Gastroesophageal sphincter (tissue), 4 donors: Measurements from ENCODE around the gene IST1. TPM values are rescaled to one million over a fixed set of nuclear protein-coding genes. Genes with fewer than 3 reads are reported as not detected.
"Not testable (repeated sequence)": the region's sequence is repeated elsewhere in the genome, so short reads cannot be mapped to it uniquely, and the experiment has no call there.

Source experiments
- ATAC-seq: fragments of 150-250 bp; one replicate; pipeline ENCODE4 v1.9.1; 2016; ENCODE audit warnings: mild to moderate bottlenecking, moderate library complexity
- H3K27ac ChIP-seq, 4 donors: fragments of 200-600 bp; sonication (generic) in 3 of 4; 1 replicate in 3 of 4; 2 replicates in 1 of 4; pipeline ENCODE4 v1.5.1; 2016 to 2019
- H3K27me3 ChIP-seq: fragments of 200-600 bp; sonication (generic); one replicate; pipeline ENCODE4 v1.5.1; 2019
- H3K36me3 ChIP-seq, 2 donors: fragments of 200-600 bp; sonication (generic); one replicate each; pipeline ENCODE4 v1.5.1; 2019; ENCODE audit warnings: control low read depth in 1 of 2
- H3K4me1 ChIP-seq, 3 donors: fragments of 200-600 bp; sonication (generic); 1 replicate in 2 of 3; 2 replicates in 1 of 3; pipeline ENCODE4 v1.5.1; 2016 to 2019; ENCODE audit warnings: control low read depth in 2 of 3
- H3K4me3 ChIP-seq, 2 donors: fragments of 200-600 bp; sonication (generic); one replicate each; pipeline ENCODE4 v1.5.1; 2019; ENCODE audit warnings: mild to moderate bottlenecking in 1 of 2, moderate library complexity in 1 of 2
- H3K9me3 ChIP-seq, 3 donors: fragments of 200-600 bp; sonication (generic); one replicate each; pipeline ENCODE4 v1.5.1; 2017 to 2019; ENCODE audit warnings: control low read depth in 2 of 3
- EP300 ChIP-seq: sonication (generic); formaldehyde crosslinking; IDR thresholded peaks from one replicate; pipeline ENCODE4 v1.6.1; 2017; ENCODE audit warnings: antibody characterized with exemption, mild to moderate bottlenecking
- POLR2A ChIP-seq, 2 donors: fragments of 450-650 bp; IDR thresholded peaks; one replicate each; pipeline ENCODE4 v1.6.1; 2017; ENCODE audit warnings: antibody characterized with exemption in 2 of 2, mild to moderate bottlenecking in 2 of 2, moderate library complexity in 1 of 2
- POLR2AphosphoS5 ChIP-seq: sonication (generic); formaldehyde crosslinking; IDR thresholded peaks from one replicate; pipeline ENCODE4 v1.6.1; 2017; ENCODE audit warnings: antibody characterized with exemption
- WGBS, 2 donors: methylation state at CpG; one replicate each; pipeline ENCODE4 v1.1.5; 2018; ENCODE audit warnings: low coverage in 1 of 2; 5-methylcytosine and 5-hydroxymethylcytosine counted together
- total RNA-seq, 4 donors: library from RNA; depleted of rRNA; stranded (reverse); fragments of >200 nt; gene quantifications; one replicate each; pipeline ENCODE4 v1.1.0, GENCODE V29; 2016
- TF ChIP-seq, protein P1 (sequence below), 4 experiments: fragments of 200-600 bp in 2 of 4; fragments of 450-650 bp in 2 of 4; sonication (generic) in 1 of 4; IDR thresholded peaks; one replicate each; pipeline ENCODE4 v1.5.1; 2017 to 2019; ENCODE audit warnings: antibody characterized with exemption in 4 of 4, mild to moderate bottlenecking in 2 of 4, moderate library complexity in 2 of 4

Gene IST1
- total RNA-seq, 4 donors from 2014 or later: 156 to 202 (median 189) TPM

DNA sequence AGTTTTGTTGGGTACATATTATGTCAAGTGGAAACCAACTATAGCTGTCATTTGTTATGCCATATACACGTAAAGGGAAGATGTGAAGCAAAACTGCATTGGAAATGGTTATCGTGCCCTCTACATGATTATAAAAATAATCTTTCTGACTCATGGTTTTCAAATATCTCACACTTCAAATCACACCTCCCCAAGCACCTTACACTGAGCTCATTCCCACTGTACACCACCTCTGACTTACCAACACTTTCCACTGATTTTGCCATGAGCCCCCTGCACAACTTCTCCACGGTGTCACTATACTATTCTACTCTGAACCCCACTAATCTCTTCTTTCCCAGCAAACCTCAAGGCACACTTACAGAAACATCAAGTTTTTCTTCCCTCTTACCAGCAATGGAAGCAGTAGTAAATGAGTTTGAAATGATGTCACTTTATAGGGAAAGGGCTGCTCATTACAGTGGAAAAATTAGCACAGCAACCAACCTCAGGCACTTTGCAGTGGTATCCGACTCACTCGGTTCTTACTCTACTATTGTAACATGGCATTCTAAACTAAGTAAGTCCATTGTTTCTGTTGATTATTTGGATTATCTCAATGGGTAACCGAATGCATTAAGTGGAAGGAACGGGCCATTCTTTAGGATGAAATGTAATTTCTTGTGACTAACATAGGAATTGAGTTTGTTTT, 30.0 kb upstream of the IST1 start:
- TF ChIP-seq POLR2AphosphoS5: no peak
- no peak for TF ChIP-seq EP300
- TF ChIP-seq, protein P1, sequence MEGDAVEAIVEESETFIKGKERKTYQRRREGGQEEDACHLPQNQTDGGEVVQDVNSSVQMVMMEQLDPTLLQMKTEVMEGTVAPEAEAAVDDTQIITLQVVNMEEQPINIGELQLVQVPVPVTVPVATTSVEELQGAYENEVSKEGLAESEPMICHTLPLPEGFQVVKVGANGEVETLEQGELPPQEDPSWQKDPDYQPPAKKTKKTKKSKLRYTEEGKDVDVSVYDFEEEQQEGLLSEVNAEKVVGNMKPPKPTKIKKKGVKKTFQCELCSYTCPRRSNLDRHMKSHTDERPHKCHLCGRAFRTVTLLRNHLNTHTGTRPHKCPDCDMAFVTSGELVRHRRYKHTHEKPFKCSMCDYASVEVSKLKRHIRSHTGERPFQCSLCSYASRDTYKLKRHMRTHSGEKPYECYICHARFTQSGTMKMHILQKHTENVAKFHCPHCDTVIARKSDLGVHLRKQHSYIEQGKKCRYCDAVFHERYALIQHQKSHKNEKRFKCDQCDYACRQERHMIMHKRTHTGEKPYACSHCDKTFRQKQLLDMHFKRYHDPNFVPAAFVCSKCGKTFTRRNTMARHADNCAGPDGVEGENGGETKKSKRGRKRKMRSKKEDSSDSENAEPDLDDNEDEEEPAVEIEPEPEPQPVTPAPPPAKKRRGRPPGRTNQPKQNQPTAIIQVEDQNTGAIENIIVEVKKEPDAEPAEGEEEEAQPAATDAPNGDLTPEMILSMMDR (IDR thresholded peaks at IDR 0.05): no peak
- TF ChIP-seq POLR2A (IDR thresholded peaks at IDR 0.05): no peak
- Histone ChIP-seq H3K4me3 (no peak overlapping the region), H3K36me3 (peaks cover 0 to 83% of the 10 kb centered on the region in 2 donors), H3K27me3 (no peaks in the 10 kb centered on the region), H3K4me1 (no peaks in the 10 kb centered on the region), H3K27ac (no peak overlapping the region), H3K9me3 (no peaks in the 10 kb centered on the region)
- WGBS, 2 donors: 85 to 90% methylated on average over 7 of the region's 7 CpGs
- ATAC-seq: no peak

DNA sequence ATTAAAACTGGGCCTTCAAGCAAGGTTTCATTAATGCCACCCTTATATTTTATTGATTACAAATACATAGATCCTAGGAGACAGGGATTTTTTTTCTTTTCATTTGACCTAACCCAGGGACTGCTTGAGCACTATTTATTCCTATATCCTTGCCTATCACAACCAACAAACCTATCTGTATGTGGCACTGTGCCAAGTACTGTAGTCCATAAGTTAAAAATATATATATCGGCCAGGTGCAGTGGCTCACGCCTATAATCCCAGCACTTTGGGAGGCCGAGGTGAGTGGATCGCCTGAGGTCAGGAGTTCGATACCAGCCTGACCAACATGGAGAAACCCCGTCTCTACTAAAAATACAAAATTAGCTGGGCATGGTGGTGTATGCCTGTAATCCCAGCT, 28.2 kb upstream of the IST1 start:
- H3K27ac ChIP-seq, ATAC-seq, H3K4me3 ChIP-seq, H3K27me3 ChIP-seq, H3K9me3 ChIP-seq, H3K4me1 ChIP-seq: not testable (repeated sequence)
- 89% methylated on average over 6 of the region's 6 CpGs; no CpG with 5 or more reads in 1 of the 2 donors for WGBS, 2 donors
- H3K36me3 ChIP-seq: peaks cover 0 to 73% of the 10 kb centered on the region in 2 donors

DNA sequence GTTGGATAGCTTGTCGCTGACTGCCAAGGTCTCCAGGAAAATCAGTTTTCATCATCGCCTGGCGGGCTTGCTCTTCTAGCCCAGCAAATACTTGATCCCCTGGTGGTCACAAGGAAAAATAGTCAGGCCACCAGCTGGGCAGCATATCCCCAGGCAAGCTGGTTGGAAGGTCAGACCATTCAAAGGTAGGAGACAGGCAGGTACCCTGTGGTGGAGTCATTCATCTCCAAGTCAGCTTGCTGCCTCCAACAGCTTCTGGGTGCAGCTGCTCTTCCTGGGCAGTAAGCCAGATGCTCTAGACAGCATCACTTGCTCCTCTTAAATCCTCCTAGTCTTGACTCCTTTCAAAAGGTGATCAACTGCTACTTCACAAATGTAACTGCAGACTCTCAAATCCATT, 27.4 kb upstream of the IST1 start:
- TF ChIP-seq POLR2A (IDR thresholded peaks at IDR 0.05): no peak
- no peak for TF ChIP-seq EP300
- TF ChIP-seq, protein P1 (IDR thresholded peaks at IDR 0.05): no peak
- no peak for TF ChIP-seq POLR2AphosphoS5
- no peak for ATAC-seq
- H3K27me3 ChIP-seq: no peaks in the 10 kb centered on the region
- H3K36me3 ChIP-seq: peaks cover 0 to 70% of the 10 kb centered on the region in 2 donors
- no peak overlapping the region for H3K4me3 ChIP-seq
- no peaks in the 10 kb centered on the region for H3K9me3 ChIP-seq
- H3K27ac ChIP-seq: no peak overlapping the region
- no peaks in the 10 kb centered on the region for H3K4me1 ChIP-seq
- 100% methylated on average over 1 of the region's 3 CpGs; no CpG with 5 or more reads in 1 of the 2 donors for WGBS, 2 donors

DNA sequence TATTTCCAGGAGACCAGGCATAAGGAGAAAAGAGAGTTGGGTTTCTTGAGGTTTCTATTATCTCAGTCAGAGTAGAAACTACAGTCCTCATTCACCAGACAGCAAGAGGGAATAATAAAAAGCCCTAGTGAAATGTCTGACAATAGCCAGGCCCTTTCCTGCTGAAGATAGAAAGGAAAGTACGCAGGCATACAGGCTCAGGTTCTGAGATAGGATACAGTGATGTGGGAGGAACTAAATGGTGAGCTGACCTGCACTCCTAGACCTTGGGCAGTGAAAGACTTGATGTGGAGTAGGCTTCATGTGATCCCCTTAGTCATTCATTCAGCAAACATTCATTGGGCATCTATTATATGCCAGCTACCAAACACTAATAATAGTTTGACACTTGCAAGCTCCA, 26.2 kb upstream of the IST1 start:
- WGBS, 2 donors: 91 to 92% methylated on average over 1 of the region's 1 CpG
- Histone ChIP-seq H3K27ac (no peak overlapping the region), H3K4me3 (no peak overlapping the region), H3K36me3 (peaks cover 0 to 72% of the 10 kb centered on the region in 2 donors), H3K9me3 (no peaks in the 10 kb centered on the region), H3K27me3 (no peaks in the 10 kb centered on the region), H3K4me1 (no peaks in the 10 kb centered on the region)
- no peak for ATAC-seq
- TF ChIP-seq, protein P1 (IDR thresholded peaks at IDR 0.05): no peak

DNA sequence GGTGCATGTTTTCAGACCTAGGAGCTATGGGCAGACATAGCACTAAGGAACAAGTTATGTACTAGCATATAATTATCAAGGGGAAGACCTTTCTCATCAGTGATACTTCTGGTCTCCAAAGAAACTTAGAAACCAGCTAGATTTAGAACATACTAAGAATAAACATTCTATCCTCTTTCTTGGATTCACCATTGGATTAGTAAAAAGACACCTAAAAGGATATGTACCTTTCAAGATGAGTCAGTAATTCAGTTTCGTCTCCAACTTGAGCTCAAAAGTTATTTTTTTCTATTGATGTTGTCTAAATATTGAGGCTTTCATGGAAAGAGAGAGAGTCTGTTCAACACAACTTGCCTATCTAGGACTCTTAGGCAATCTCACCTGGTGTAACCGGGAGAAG, 24.5 kb upstream of the IST1 start:
- Histone ChIP-seq H3K4me3 (no peak overlapping the region), H3K36me3 (peaks cover 0 to 77% of the 10 kb centered on the region in 2 donors), H3K4me1 (no peaks in the 10 kb centered on the region), H3K27ac (no peak overlapping the region), H3K9me3 (no peaks in the 10 kb centered on the region), H3K27me3 (no peaks in the 10 kb centered on the region)
- TF ChIP-seq, protein P1 (IDR thresholded peaks at IDR 0.05): no peak
- TF ChIP-seq POLR2A (IDR thresholded peaks at IDR 0.05) (no peak), POLR2AphosphoS5 (no peak), EP300 (no peak)
- no peak for ATAC-seq
- WGBS, 2 donors: 100% methylated on average over 2 of the region's 2 CpGs
